Retina (tissue), 1 donor: ENCODE results near the gene L3MBTL4.
"Not testable (repeated sequence)": the region's sequence is repeated elsewhere in the genome, so short reads cannot be mapped to it uniquely, and the experiment has no call there.

ENCODE experiments used
- DNase-seq: peaks from one replicate; pipeline ENCODE4 v3.0.0-alpha.2; 2016

Gene L3MBTL4

GRCh38 chr18:6161549-6161948, 253.2 kb downstream of the L3MBTL4 start:
- DNase-seq = no peak

- no peak for DNase-seq
Observed at GRCh38 chr18:6159426-6159825, 255.3 kb downstream of the L3MBTL4 start.

GRCh38 chr18:6158958-6159357, 255.8 kb downstream of the L3MBTL4 start:
- DNase-seq = no peak

- no peak for DNase-seq
Observed at GRCh38 chr18:6156446-6156845, 258.3 kb downstream of the L3MBTL4 start.

- DNase-seq = no peak
Observed at GRCh38 chr18:6155707-6156106, 259.0 kb downstream of the L3MBTL4 start.

GRCh38 chr18:6150430-6150829, 264.3 kb downstream of the L3MBTL4 start:
- DNase-seq = no peak

- DNase-seq = no peak
Observed at GRCh38 chr18:6146307-6146661, 268.4 kb downstream of the L3MBTL4 start.

- no peak for DNase-seq
Observed at GRCh38 chr18:6145645-6146306, 268.9 kb downstream of the L3MBTL4 start.

- DNase-seq = no peak
Observed at GRCh38 chr18:6139007-6139406, 275.7 kb downstream of the L3MBTL4 start.

GRCh38 chr18:6135901-6136300, 278.8 kb downstream of the L3MBTL4 start:
- not testable (repeated sequence) for DNase-seq

- not testable (repeated sequence) for DNase-seq
Observed at GRCh38 chr18:6135029-6135428, 279.7 kb downstream of the L3MBTL4 start.

GRCh38 chr18:6132751-6133368, 281.9 kb downstream of the L3MBTL4 start:
- DNase-seq = no peak

- DNase-seq = no peak
Observed at GRCh38 chr18:6120820-6121279, 293.9 kb downstream of the L3MBTL4 start.

GRCh38 chr18:6119761-6120160, 294.9 kb downstream of the L3MBTL4 start:
- no peak for DNase-seq

- no peak for DNase-seq
Observed at GRCh38 chr18:6118080-6118479, 296.6 kb downstream of the L3MBTL4 start.

- DNase-seq = no peak
Observed at GRCh38 chr18:6115710-6116109, 299.0 kb downstream of the L3MBTL4 start.

GRCh38 chr18:6113650-6114049, 301.1 kb downstream of the L3MBTL4 start:
- no peak for DNase-seq

GRCh38 chr18:6111726-6112125, 303.0 kb downstream of the L3MBTL4 start:
- DNase-seq = no peak

- no peak for DNase-seq
Observed at GRCh38 chr18:6109743-6110142, 305.0 kb downstream of the L3MBTL4 start.

- no peak for DNase-seq
Observed at GRCh38 chr18:6107794-6108193, 306.9 kb downstream of the L3MBTL4 start.

GRCh38 chr18:6106091-6106685, 308.5 kb downstream of the L3MBTL4 start:
- DNase-seq = no peak

GRCh38 chr18:6103741-6104140, 311.0 kb downstream of the L3MBTL4 start:
- DNase-seq = no peak

- DNase-seq = no peak
Observed at GRCh38 chr18:6096730-6097129, 318.0 kb downstream of the L3MBTL4 start.

GRCh38 chr18:6088432-6088831, 326.3 kb downstream of the L3MBTL4 start:
- DNase-seq = no peak
